Measurements from ENCODE around the gene TMTC1.

DNA sequence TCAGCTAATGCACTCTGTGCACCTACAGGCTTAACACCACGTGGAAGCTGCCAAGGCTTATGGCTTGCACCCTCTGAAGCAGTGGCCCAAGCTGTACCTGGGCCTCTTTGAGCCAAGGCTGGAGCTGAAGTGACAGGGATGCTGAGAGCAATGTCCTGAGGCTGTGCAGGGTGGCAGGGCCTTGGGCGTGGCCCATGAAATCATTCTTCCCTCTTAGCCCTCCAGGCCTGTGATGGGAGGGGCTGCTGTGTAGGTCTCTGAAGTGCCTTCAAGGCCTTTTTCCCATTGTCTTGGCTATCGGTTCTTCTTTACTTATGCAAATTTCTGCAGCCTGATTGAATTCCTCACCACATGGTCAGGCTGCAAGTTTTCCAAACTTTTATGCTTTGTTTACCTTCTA, 47.4 kb upstream of the TMTC1 start:
- no peak for TF ChIP-seq POLR2A (IDR thresholded peaks at IDR 0.05)
- TF ChIP-seq, protein P1, sequence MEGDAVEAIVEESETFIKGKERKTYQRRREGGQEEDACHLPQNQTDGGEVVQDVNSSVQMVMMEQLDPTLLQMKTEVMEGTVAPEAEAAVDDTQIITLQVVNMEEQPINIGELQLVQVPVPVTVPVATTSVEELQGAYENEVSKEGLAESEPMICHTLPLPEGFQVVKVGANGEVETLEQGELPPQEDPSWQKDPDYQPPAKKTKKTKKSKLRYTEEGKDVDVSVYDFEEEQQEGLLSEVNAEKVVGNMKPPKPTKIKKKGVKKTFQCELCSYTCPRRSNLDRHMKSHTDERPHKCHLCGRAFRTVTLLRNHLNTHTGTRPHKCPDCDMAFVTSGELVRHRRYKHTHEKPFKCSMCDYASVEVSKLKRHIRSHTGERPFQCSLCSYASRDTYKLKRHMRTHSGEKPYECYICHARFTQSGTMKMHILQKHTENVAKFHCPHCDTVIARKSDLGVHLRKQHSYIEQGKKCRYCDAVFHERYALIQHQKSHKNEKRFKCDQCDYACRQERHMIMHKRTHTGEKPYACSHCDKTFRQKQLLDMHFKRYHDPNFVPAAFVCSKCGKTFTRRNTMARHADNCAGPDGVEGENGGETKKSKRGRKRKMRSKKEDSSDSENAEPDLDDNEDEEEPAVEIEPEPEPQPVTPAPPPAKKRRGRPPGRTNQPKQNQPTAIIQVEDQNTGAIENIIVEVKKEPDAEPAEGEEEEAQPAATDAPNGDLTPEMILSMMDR (IDR thresholded peaks at IDR 0.05): no peak
